ENCODE data around the gene RERG. TPM values are rescaled to one million over a fixed set of nuclear protein-coding genes. Genes with fewer than 3 reads are reported as not detected.

Gene RERG
- total and polyA plus RNA-seq, 5 experiments from 2014 or later, result 0.55 to 1.2 TPM; not detected in 3

DNA sequence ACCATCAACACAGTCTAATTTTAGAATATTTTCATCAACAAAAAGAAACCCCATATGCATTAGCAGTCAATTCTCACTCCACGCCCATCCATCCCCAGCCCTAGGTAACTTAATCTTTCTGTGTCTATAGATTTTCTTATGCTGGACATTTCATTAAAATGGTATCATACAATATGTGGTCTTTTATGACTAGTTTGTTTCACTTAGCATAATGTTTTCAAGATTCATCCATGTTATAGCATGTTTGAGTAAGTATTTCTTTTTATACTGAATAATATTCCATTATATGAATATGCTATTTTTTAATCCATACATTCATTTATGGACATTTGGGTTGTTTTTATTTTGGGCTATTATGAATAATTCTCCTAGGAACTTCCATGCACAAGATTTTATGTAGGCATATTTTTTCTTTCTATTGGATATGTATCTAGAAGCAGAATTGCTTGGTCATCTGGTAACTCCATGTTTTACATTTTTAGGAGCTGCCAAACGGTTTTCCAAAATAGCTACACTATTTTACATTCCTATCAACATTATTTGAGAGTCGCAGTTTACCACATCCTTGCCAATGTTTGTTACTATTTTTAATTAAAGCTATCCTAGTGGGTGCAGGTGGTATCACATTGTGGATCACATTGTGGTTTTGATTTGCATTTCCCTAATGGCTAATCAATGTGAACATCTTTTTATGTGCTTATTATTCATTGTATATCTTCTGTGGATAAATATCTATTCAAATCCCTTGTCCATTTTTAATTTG, 49.0 kb downstream of the RERG start:
- POLR2A ChIA-PET, result no interaction called here
- Mint-ChIP-seq H3K4me3 (no peak overlapping the region), H3K27ac (no peak overlapping the region), H3K4me1 (no peaks in the 10 kb centered on the region), H3K36me3 (no peaks in the 10 kb centered on the region), H3K27me3 (peaks cover 10 to 19% (median 12%) of the 10 kb centered on the region in 5 donors), H3K9me3 (peaks cover 0 to 13% (median 4%) of the 10 kb centered on the region in 9 donors)
- ATAC-seq (no peak), DNase-seq (no peak)

DNA sequence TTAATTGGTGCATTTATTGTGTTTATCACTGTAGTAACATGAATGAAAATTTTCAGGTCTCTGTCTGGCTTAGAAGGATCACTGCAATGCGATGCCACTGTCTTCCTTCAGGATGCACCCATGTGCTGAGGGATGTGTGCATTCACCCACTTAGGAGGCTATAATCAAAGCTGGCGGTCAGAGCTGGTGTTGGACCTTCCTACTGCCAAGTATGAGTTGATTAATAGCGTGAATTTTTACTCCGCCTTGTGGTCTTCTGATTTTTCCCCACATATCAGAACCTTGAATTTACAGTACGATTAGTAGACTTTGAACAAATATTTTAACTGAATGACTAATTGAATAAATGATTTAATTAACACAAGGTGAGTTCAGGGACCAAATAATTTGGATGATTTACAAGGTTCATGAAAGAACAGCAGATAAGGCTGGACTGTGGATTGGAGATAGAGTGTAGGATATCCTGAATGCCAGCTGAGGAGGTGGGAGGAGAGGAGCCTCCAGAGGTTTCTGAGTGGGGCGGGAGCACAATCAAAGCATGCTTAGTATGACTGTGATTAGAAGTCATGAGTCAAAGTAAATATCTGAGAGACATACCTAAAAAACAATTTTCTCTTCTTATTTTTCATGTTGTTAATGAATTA, 50.1 kb downstream of the RERG start:
- DNase-seq (no peak), ATAC-seq (no peak)
- Mint-ChIP-seq H3K36me3 (no peaks in the 10 kb centered on the region), H3K9me3 (peaks cover 0 to 13% (median 4%) of the 10 kb centered on the region in 9 donors), H3K27ac (no peak overlapping the region), H3K4me1 (no peaks in the 10 kb centered on the region), H3K4me3 (no peak overlapping the region), H3K27me3 (peaks cover 5 to 17% (median 9%) of the 10 kb centered on the region in 5 donors)
- POLR2A ChIA-PET, result no interaction called here

DNA sequence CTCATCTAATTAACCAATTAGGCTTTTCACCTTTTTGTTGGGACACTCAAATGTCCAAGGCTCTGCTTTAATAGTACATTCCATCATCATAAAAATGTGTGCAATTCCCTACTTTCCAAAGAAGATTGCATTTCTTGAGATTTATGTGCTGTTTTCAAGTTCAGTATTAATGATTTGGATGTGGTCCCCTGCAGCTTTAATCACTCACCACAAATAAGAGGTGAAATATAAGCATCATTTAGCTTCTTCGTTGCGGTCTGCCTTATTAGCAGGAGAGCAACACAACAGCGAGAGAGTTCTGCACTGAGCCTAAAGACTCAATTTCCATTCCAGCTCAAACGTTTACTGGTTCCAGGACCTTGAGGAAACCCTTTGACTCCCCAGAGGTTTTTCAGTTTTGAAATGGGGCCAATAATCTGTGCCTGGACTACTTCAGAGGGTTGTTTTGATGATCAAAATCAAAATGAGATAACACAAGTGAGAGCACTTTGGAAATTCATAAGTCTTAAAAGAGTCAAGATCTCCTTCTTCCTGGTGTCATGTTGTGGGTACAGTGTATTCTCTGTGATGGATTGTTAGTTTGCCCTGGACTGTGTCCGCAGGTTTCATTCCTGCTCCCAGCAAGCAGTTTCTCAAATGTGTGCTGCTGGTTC, 53.1 kb downstream of the RERG start:
- no peak overlapping the region for H3K4me3 Mint-ChIP-seq
- DNase-seq, result no peak
- POLR2A ChIA-PET, result no interaction called here

DNA sequence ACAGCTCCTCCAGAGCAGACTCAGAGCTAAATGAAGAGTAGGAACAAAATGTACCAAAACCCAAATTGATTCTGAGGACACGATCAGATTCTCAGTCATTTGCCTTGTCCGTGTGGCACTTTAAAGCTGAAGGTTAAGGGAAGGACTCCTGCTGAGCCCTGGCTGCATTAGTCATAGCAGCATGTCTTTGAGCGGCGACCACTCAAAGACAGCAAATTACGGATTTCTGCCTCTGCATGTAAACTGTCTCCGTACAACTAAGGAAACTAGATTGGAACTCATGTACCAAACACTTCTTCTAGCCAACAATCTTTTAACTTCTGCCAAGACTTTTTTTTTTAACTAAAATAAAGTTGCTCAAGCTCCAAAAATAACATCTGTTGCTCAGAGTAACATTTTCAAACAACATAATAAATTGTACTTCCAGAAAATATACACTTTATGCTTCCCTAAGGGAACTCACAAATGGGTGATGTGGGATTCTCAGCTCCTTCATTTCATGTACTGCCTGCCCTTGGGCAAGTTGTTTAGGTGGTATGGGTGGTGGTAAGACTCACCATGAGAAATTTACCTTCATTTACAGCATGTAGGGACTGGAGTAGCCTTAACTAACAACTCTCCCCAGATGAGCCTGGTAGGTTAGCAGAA, 56.1 kb downstream of the RERG start:
- H3K36me3 Mint-ChIP-seq, result no peaks in the 10 kb centered on the region
- no peaks in the 10 kb centered on the region for H3K9me3 Mint-ChIP-seq
- no peak overlapping the region for H3K27ac Mint-ChIP-seq
- peaks cover 0 to 6% (median 1%) of the 10 kb centered on the region in 4 donors for H3K4me1 Mint-ChIP-seq
- ATAC-seq (no peak), DNase-seq (no peak)
- H3K4me3 Mint-ChIP-seq, result no peak overlapping the region
- peaks cover 1 to 15% (median 11%) of the 10 kb centered on the region in 5 donors for H3K27me3 Mint-ChIP-seq
- POLR2A ChIA-PET, result no interaction called here

More for the DNA sequence above, 53.1 kb downstream of the RERG start:
- H3K27ac Mint-ChIP-seq, result no peak overlapping the region
- no peak for ATAC-seq
- peaks cover 0 to 6% (median 1%) of the 10 kb centered on the region in 4 donors for H3K4me1 Mint-ChIP-seq
- peaks cover 2 to 10% (median 5%) of the 10 kb centered on the region in 5 donors for H3K27me3 Mint-ChIP-seq
- peaks cover 0 to 12% (median 4%) of the 10 kb centered on the region in 9 donors for H3K9me3 Mint-ChIP-seq
- no peaks in the 10 kb centered on the region for H3K36me3 Mint-ChIP-seq

DNA sequence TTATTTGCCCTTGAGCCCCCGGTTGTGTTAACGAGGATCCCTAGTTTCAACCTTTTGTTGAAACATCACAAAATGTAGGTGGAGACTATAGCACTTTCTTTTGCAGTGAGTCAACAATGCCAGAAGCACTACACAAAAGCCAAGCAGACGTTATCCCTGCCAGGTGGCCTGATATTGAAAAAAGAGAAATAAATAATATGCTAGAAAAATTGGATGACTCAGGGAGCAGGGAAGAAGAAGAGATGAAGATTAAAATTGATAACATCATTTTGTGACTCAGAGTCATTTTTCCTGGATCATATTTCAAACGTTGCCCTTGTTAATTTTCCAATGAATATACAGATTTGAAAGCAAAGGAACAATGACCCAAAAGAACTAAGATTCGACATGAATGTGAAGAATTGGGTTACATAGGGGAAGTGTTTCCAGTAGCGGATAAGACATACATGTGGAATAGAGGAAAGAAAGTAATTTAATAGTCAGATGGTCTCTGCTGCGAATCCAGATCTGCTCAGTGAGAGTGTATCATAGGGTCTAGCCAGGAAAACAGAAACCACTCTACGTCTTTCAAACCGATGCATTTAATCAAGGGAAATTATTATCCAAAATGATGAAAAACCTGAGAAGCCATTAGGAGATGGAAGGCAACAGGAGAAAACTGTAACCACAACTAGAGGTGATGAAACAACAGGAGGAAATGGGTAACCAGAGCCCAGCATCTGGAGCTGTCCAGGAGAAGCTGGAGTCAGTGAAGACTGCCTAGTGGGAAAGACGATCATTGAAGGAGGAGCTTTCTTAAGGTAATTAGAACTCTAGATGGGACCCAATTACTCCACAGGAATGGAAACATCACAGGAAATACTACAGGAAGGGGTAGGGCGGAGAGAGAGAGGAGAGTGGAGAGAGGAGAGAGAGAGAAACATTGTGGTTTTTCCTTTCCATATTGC, 57.9 kb downstream of the RERG start:
- peaks cover 0 to 6% (median 1%) of the 10 kb centered on the region in 4 donors for H3K4me1 Mint-ChIP-seq
- ATAC-seq, result no peak

DNA sequence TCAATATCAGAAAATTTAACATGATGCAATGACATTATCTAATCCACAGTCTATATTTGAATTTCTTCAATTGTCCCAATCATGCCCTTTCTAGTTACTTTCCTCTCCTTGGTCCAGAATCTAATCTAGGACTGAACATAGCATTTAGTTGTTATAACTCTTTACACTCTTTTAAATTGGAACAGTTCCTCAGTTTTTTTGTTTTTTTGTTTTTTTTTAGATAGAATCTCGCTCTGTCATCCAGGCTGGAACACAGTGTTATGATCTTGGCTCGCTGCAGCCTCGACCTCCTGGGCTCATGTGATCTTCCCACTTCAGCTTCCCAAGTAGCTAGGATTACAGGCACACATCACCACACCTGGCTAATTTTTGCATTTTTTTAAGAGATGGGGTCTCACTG, 63.1 kb downstream of the RERG start:
- POLR2A ChIA-PET, result no interaction called here
- peaks cover 0 to 8% (median 6%) of the 10 kb centered on the region in 5 donors for H3K27me3 Mint-ChIP-seq

More for the DNA sequence above, 57.9 kb downstream of the RERG start:
- no peaks in the 10 kb centered on the region for H3K36me3 Mint-ChIP-seq
- no peaks in the 10 kb centered on the region for H3K9me3 Mint-ChIP-seq
- DNase-seq, result no peak
- no peak overlapping the region for H3K27ac Mint-ChIP-seq
- POLR2A ChIA-PET, result no interaction called here
- peaks cover 1 to 12% (median 11%) of the 10 kb centered on the region in 5 donors for H3K27me3 Mint-ChIP-seq
- H3K4me3 Mint-ChIP-seq, result no peak overlapping the region

DNA sequence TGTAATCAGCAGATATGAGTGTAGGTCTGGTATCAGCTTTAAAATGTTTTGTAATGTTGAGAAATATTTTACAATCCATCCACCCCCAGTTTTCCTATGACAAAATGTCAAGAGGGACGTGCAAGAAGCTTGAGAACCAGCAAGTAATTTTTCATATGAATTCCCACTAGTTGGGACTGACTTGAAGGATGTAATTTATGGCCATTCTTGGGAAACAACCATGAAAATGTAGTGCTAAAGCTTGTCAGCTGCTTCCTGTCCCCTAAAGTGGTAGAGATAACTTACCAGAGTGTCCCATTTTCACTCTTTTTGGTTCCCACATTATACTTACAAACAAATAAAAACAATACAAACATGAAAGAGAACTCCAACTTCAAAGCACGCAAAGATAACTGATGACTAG, 63.9 kb downstream of the RERG start:
- H3K27me3 Mint-ChIP-seq, result peaks cover 0 to 8% (median 5%) of the 10 kb centered on the region in 5 donors
- ATAC-seq, result no peak
- H3K27ac Mint-ChIP-seq, result no peak overlapping the region
- H3K36me3 Mint-ChIP-seq, result no peaks in the 10 kb centered on the region
- DNase-seq, result no peak
- no peaks in the 10 kb centered on the region for H3K9me3 Mint-ChIP-seq
- POLR2A ChIA-PET, result no interaction called here
- H3K4me3 Mint-ChIP-seq, result no peak overlapping the region
- no peaks in the 10 kb centered on the region for H3K4me1 Mint-ChIP-seq

More for the DNA sequence above, 63.1 kb downstream of the RERG start:
- DNase-seq (no peak), ATAC-seq (no peak)
- H3K9me3 Mint-ChIP-seq, result no peaks in the 10 kb centered on the region
- no peak overlapping the region for H3K4me3 Mint-ChIP-seq
- H3K27ac Mint-ChIP-seq, result peak overlapping the region in 1 of 10 donors; percentile 26
- no peaks in the 10 kb centered on the region for H3K4me1 Mint-ChIP-seq
- no peaks in the 10 kb centered on the region for H3K36me3 Mint-ChIP-seq

DNA sequence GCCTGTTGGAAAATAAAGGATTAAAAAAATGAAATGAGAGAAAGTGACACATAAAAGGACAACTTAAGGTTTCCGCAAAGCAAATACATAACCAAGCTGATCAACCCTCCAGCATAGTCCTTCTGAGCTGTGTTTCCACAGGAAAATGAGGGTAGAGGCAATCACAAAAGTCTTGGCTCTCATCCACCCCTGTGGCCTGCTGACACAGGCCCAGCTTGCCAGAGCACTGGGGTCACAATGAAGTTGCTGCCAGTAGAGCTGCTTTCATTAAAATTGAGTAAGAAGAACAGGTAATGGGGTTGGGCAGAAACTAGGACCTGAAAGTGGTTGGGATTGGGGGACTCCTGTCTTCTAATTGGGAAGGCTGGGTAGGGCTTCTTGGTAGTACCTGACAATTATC, 65.9 kb downstream of the RERG start:
- no peak for ATAC-seq
- POLR2A ChIA-PET, result no interaction called here
- DNase-seq, result no peak
- H3K36me3 Mint-ChIP-seq, result no peaks in the 10 kb centered on the region
- no peak overlapping the region for H3K27ac Mint-ChIP-seq
- peaks cover 0 to 8% (median 3%) of the 10 kb centered on the region in 5 donors for H3K27me3 Mint-ChIP-seq
- H3K4me3 Mint-ChIP-seq, result no peak overlapping the region
- H3K9me3 Mint-ChIP-seq, result no peaks in the 10 kb centered on the region
- no peaks in the 10 kb centered on the region for H3K4me1 Mint-ChIP-seq

DNA sequence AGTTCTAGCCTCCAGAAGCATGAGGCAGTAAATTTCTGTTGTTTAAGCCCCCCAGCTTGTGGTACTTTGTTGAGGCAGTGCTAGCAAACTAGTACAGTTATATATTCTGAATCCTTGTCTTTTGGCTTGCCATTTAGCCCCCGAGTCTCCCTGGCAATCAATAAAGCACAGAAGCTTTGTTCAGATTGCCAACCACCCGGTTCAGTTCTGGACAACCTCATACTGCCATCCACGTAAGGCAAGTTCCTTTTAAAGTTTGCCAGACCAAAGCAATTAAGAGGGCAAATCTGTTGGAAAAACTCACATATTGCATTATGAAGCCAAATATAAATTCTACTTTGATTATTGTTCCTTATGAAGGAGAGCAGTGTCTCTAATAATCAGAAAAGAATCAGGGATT, 67.1 kb downstream of the RERG start:
- Mint-ChIP-seq H3K27ac (no peak overlapping the region), H3K36me3 (no peaks in the 10 kb centered on the region), H3K4me1 (no peaks in the 10 kb centered on the region), H3K9me3 (no peaks in the 10 kb centered on the region), H3K27me3 (peaks cover 1 to 8% (median 3%) of the 10 kb centered on the region in 5 donors), H3K4me3 (no peak overlapping the region)
- no peak for DNase-seq
- no peak for ATAC-seq
- POLR2A ChIA-PET, result no interaction called here

DNA sequence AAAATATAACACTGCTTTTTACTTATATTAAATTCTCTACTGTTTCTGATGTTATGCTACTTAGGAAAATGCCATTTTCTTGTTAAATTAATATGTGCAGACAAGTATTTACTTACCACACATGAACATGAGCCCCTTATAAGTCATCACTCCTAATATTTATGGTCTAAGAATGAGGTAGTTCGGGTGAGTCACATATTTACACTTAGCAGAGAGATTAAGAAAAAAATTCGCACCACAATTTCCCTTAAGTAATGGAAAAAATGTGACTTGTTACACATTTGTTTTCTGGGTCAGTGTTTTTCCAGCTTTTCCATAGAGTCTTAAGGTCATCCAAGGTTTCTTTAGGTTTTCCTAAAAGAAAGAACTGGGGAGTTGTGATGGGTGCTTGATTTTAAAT, 68.3 kb downstream of the RERG start:
- Mint-ChIP-seq H3K27me3 (peaks cover 1 to 8% (median 7%) of the 10 kb centered on the region in 5 donors), H3K4me3 (no peak overlapping the region), H3K9me3 (no peaks in the 10 kb centered on the region), H3K4me1 (no peaks in the 10 kb centered on the region), H3K27ac (no peak overlapping the region), H3K36me3 (no peaks in the 10 kb centered on the region)
- ATAC-seq (no peak), DNase-seq (no peak)
- POLR2A ChIA-PET, result no interaction called here

DNA sequence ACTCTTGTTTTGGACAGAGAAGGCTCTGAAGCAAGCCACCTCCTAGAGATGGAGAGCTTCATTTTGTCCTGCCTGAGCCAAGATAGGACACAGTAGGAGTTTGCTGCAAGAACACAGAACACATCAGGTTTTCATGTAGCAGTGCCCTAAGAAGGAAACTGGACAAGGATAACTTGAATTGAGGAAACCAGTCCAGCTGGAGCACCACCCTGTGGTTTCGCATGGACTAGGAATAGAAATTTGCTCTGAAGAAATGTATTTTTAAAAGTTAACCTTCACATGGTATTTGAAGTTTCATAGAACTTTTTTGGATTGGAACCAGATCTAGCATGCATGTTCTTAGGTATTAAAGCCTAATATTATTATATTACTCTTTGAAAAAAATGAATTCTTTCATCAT, 68.8 kb downstream of the RERG start:
- no peaks in the 10 kb centered on the region for H3K4me1 Mint-ChIP-seq
- POLR2A ChIA-PET, result no interaction called here
- no peaks in the 10 kb centered on the region for H3K36me3 Mint-ChIP-seq
- no peaks in the 10 kb centered on the region for H3K9me3 Mint-ChIP-seq
- DNase-seq, result no peak
- H3K27ac Mint-ChIP-seq, result no peak overlapping the region
- no peak overlapping the region for H3K4me3 Mint-ChIP-seq
- H3K27me3 Mint-ChIP-seq, result peaks cover 2 to 8% (median 7%) of the 10 kb centered on the region in 5 donors
- ATAC-seq, result no peak
